ENCODE measurements around the gene TRMT11. TPM values are rescaled to one million over a fixed set of nuclear protein-coding genes. Genes with fewer than 3 reads are reported as not detected.

Gene TRMT11
- total and polyA plus RNA-seq, 9 of the 15 experiments (the other 6 are each of a cell fraction or from before 2014, with no cell fraction given), result 38.8 to 88.0 (median 59.8) TPM

DNA sequence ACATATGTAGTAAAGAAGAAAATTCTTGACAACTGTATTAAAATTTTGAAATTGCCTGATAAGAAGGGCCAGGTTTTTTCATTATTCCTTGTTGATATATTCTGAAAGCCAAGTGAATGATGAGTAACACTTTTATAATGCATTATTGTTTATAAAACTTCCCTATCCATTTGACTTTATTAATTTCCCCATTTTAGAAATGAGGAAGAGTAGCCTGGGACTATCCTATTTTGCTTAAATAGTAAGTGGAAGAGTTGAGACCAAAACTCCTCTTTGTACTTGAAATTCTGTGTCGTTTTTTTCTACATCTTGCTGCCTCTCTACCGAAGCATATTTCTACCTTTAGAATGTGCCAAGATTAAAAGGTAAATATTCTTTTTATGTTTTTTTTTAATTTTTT is 39.7 kb downstream of the TRMT11 start:
- ChIA-PET CTCF (ENCODE audit: low intra/inter-chr PET ratio) (no interaction called here), POLR2A (no interaction called here)
- H3K9me1 ChIP-seq (ENCODE audit: control insufficient read depth, insufficient read depth, low read length), result no peaks in the 10 kb centered on the region
- H3K4me2 ChIP-seq (ENCODE audit: insufficient read depth, low read length), result no peak overlapping the region
- no peaks in the 10 kb centered on the region for H3K27me3 ChIP-seq (ENCODE audit: control insufficient read depth in 2 of 2, insufficient read depth in 2 of 2, low read length in 2 of 2)
- FAIRE-seq, result no peak
- H3K36me3 ChIP-seq (ENCODE audit: control insufficient read depth, insufficient read depth, low read length), result peaks cover 73% of the 10 kb centered on the region
- no peaks in the 10 kb centered on the region for H4K20me1 ChIP-seq (replicated peaks; ENCODE audit: control insufficient read depth, insufficient read depth, low read length)
- H3K9ac ChIP-seq (ENCODE audit: insufficient read depth in 1 of 2, low read depth in 2 of 2, low read length in 2 of 2), result no peak overlapping the region
- no peak overlapping the region for H3K4me3 ChIP-seq
- H2AFZ ChIP-seq (ENCODE audit: low read depth, low read length), result no peak overlapping the region
- BruUV-seq (replicated peaks), result no TSS peak
- H3K9me3 ChIP-seq (replicated peaks; ENCODE audit: control insufficient read depth, insufficient read depth, low read depth, low read length), result no peaks in the 10 kb centered on the region
- H3K79me2 ChIP-seq (ENCODE audit: control insufficient read depth, insufficient read depth, low read length), result no peaks in the 10 kb centered on the region
- no peak for DNase-seq (ENCODE audit: extremely low read depth in 1 of 4, low spot score in 3 of 4)
- no peaks in the 10 kb centered on the region for H3K4me1 ChIP-seq (replicated peaks in 1 of 2; ENCODE audit: control insufficient read depth in 2 of 2, insufficient read depth in 2 of 2, low read length in 2 of 2)
- TF ChIP-seq GABPB1 (CRISPR knock-in tag; IDR thresholded peaks at IDR 0.05) (no peak), TBL1XR1 (IDR thresholded peaks at IDR 0.05; ENCODE audit: low read length in 2 of 2) (no peak), ZNF436 (CRISPR knock-in tag; IDR thresholded peaks at IDR 0.05) (no peak), MTF1 (CRISPR knock-in tag; IDR thresholded peaks at IDR 0.05; ENCODE audit: borderline replicate concordance) (no peak), SIRT6 (IDR thresholded peaks at IDR 0.05; ENCODE audit: low read depth, low read length) (no peak), ETS2 (tag; IDR thresholded peaks at IDR 0.05; ENCODE audit: borderline replicate concordance, poor library complexity, severe bottlenecking) (no peak), ZNF589 (CRISPR knock-in tag; IDR thresholded peaks at IDR 0.05; ENCODE audit: low read depth) (no peak)
- TF ChIP-seq, protein P1, sequence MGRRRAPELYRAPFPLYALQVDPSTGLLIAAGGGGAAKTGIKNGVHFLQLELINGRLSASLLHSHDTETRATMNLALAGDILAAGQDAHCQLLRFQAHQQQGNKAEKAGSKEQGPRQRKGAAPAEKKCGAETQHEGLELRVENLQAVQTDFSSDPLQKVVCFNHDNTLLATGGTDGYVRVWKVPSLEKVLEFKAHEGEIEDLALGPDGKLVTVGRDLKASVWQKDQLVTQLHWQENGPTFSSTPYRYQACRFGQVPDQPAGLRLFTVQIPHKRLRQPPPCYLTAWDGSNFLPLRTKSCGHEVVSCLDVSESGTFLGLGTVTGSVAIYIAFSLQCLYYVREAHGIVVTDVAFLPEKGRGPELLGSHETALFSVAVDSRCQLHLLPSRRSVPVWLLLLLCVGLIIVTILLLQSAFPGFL (CRISPR knock-in tag; IDR thresholded peaks at IDR 0.05), result no peak
- H3K27ac ChIP-seq (ENCODE audit: extremely low read depth, low read depth, low read length), result no peak overlapping the region
- intact Hi-C loops (cut with micrococcal nuclease) (no loop called here), in situ Hi-C loops (cut with MboI) (loop anchor here (25.0 kb wide), 2 partner anchors 311 to 1086 kb away; partner anchors contain the start of genes CENPW and RSPO3)
- no peak for ATAC-seq
- 97% methylated on average over 2 of the region's 2 CpGs for WGBS (ENCODE audit: insufficient coverage, low coverage, missing lambda C conversion rate)

All from K562 (cell line).